Keratinocyte (primary cell): Measurements from ENCODE around the gene SCP2. TPM values are rescaled to one million over a fixed set of nuclear protein-coding genes. Genes with fewer than 3 reads are reported as not detected.

Experiments used
- DNase-seq: peaks from one replicate; pipeline ENCODE4 v3.0.0-alpha.2; 2011; ENCODE audit warnings: low read depth, missing footprints, low spot score
- FAIRE-seq: peaks from 2 replicates; lab custom pipeline; 2011; peaks lifted over from hg19 to GRCh38; lab: Jason Lieb, UNC
- H2AFZ ChIP-seq: 2 replicates; pipeline ENCODE4 v1.6.0; 2012; ENCODE audit warnings: low read length, control low read depth, inconsistent platforms; ENCODE audit not compliant: control insufficient read depth
- H3K27ac ChIP-seq: 2 replicates; pipeline ENCODE4 v1.5.1; 2011; ENCODE audit warnings: low read length; ENCODE audit not compliant: control insufficient read depth, insufficient read depth
- H3K27me3 ChIP-seq: 3 replicates; pipeline ENCODE4 v1.6.0; 2011; ENCODE audit warnings: low read length; ENCODE audit not compliant: control insufficient read depth, insufficient read depth; ENCODE audit errors: extremely low read depth
- H3K36me3 ChIP-seq, 2 experiments: 2 replicates in 1 of 2; 3 replicates in 1 of 2; pipeline ENCODE4 v1.5.1; 2011; ENCODE audit warnings: low read length in 2 of 2, mild to moderate bottlenecking in 1 of 2; ENCODE audit not compliant: control insufficient read depth in 2 of 2, insufficient read depth in 2 of 2; ENCODE audit errors: extremely low read depth in 1 of 2
- H3K4me1 ChIP-seq: 3 replicates; pipeline ENCODE4 v1.5.1; 2011; ENCODE audit warnings: low read length; ENCODE audit not compliant: control insufficient read depth, insufficient read depth; ENCODE audit errors: extremely low read depth
- H3K4me2 ChIP-seq: 3 replicates; pipeline ENCODE4 v1.6.0; 2011; ENCODE audit warnings: low read depth, low read length; ENCODE audit not compliant: control insufficient read depth, insufficient read depth; ENCODE audit errors: extremely low read depth
- H3K4me3 ChIP-seq, 3 experiments: fragments of 200-600 bp in 1 of 3; sonication (generic) in 1 of 3; 2 replicates in 2 of 3; 3 replicates in 1 of 3; pipeline ENCODE4 v1.5.1; 2011 to 2016; ENCODE audit warnings: low read length in 3 of 3, mild to moderate bottlenecking in 3 of 3, control low read depth in 2 of 3, inconsistent platforms in 1 of 3, low read depth in 1 of 3, mixed read lengths in 1 of 3, mixed run types in 1 of 3, moderate library complexity in 1 of 3; ENCODE audit not compliant: control insufficient read depth in 2 of 3, insufficient read depth in 2 of 3; ENCODE audit errors: extremely low read depth in 1 of 3
- H3K79me2 ChIP-seq: 2 replicates; pipeline ENCODE4 v1.6.0; 2012; ENCODE audit warnings: low read length; ENCODE audit not compliant: control insufficient read depth, insufficient read depth
- H3K9ac ChIP-seq: 3 replicates; pipeline ENCODE4 v1.6.0; 2011; ENCODE audit warnings: low read length; ENCODE audit not compliant: control insufficient read depth, insufficient read depth; ENCODE audit errors: extremely low read depth
- H3K9me1 ChIP-seq: 3 replicates; pipeline ENCODE4 v1.6.0; 2011; ENCODE audit warnings: low read length; ENCODE audit not compliant: control insufficient read depth, insufficient read depth; ENCODE audit errors: extremely low read depth
- H3K9me3 ChIP-seq: 2 replicates; pipeline ENCODE4 v1.5.1; 2012; ENCODE audit warnings: low read depth, low read length; ENCODE audit not compliant: control insufficient read depth
- H4K20me1 ChIP-seq: 3 replicates; pipeline ENCODE4 v1.6.0; 2011; ENCODE audit warnings: low read length; ENCODE audit not compliant: control insufficient read depth, insufficient read depth; ENCODE audit errors: extremely low read depth
- CTCF ChIP-seq, 3 experiments: IDR thresholded peaks in 1 of 3; conservative IDR thresholded peaks in 1 of 3; optimal IDR thresholded peaks in 1 of 3; 2 replicates in 2 of 3; 3 replicates in 1 of 3; pipeline versions ENCODE3 to v1.5.1; 2011; ENCODE audit warnings: low read length in 3 of 3, mild to moderate bottlenecking in 3 of 3, moderate library complexity in 2 of 3, control low read depth in 1 of 3, inconsistent platforms in 1 of 3; ENCODE audit not compliant: insufficient read depth in 2 of 3; ENCODE audit errors: extremely low read depth in 1 of 3
- EZH2 ChIP-seq: IDR thresholded peaks from one replicate; pipeline ENCODE4 v1.6.1; 2012; ENCODE audit warnings: inconsistent platforms, mild to moderate bottlenecking, low read length, moderate library complexity
- dilution Hi-C: fragments of 300-500 bp; cut with MboI; formaldehyde crosslinking; loops from one replicate; pipeline ENCODE4 v1.7.0; 2020; ENCODE audit warnings: low sequenced_read_pairs; ENCODE audit not compliant: extremely low pct_ligation_motif_present
- polyA plus RNA-seq, 5 experiments: library from polyadenylated mRNA; depleted of rRNA in 3 of 5; stranded (reverse) in 3 of 5; stranded (forward) in 1 of 5; unstranded in 1 of 5; fragments of >200 nt; gene quantifications; 1 replicate in 1 of 5; 2 replicates in 3 of 5; 3 replicates in 1 of 5; pipeline versions ENCODE4 v1.2.1 to v1.2.3, GENCODE V29; 2011 to 2012; ENCODE audit warnings: missing spikeins in 2 of 5, low read depth in 1 of 5, low replicate concordance in 1 of 5

Gene SCP2
- polyA plus RNA-seq, 1 donor (not counting 4 experiments of a cell fraction or from before 2014, with no cell fraction given), result 116 TPM

GRCh38 chr1:53050310-53050709, 123.2 kb downstream of the SCP2 start:
- Histone ChIP-seq H3K79me2 (no peaks in the 10 kb centered on the region), H2AFZ (no peak overlapping the region), H3K4me2 (no peak overlapping the region), H3K27ac (no peak overlapping the region), H3K9me1 (no peaks in the 10 kb centered on the region), H3K9me3 (no peaks in the 10 kb centered on the region), H3K4me3 (no peak overlapping the region), H3K36me3 (peaks cover 0 to 4% of the 10 kb centered on the region in 2 experiments), H4K20me1 (no peaks in the 10 kb centered on the region), H3K9ac (no peak overlapping the region), H3K4me1 (peaks cover 16% of the 10 kb centered on the region), H3K27me3 (no peaks in the 10 kb centered on the region)
- DNase-seq (no peak), FAIRE-seq (no peak)
- no peak for TF ChIP-seq EZH2
- dilution Hi-C loops, result no loop called here

GRCh38 chr1:53051676-53052075, 124.6 kb downstream of the SCP2 start:
- Histone ChIP-seq H4K20me1 (no peaks in the 10 kb centered on the region), H3K9me3 (no peaks in the 10 kb centered on the region), H2AFZ (no peak overlapping the region), H3K4me1 (peaks cover 16% of the 10 kb centered on the region), H3K9ac (no peak overlapping the region), H3K27me3 (no peaks in the 10 kb centered on the region), H3K79me2 (no peaks in the 10 kb centered on the region), H3K9me1 (no peaks in the 10 kb centered on the region), H3K4me2 (no peak overlapping the region), H3K4me3 (no peak overlapping the region), H3K27ac (no peak overlapping the region), H3K36me3 (peaks cover 0 to 4% of the 10 kb centered on the region in 2 experiments)
- dilution Hi-C loops, result no loop called here
- FAIRE-seq (no peak), DNase-seq (no peak)
- TF ChIP-seq CTCF (optimal IDR thresholded peaks at IDR 0.05 in 1 of 3, IDR thresholded peaks at IDR 0.05 in 1 of 3, conservative IDR thresholded peaks at IDR 0.05 in 1 of 3; ENCODE audit: extremely low read depth in 1 of 3, insufficient read depth in 2 of 3, low read length in 3 of 3) (no peak), EZH2 (no peak)

DNA sequence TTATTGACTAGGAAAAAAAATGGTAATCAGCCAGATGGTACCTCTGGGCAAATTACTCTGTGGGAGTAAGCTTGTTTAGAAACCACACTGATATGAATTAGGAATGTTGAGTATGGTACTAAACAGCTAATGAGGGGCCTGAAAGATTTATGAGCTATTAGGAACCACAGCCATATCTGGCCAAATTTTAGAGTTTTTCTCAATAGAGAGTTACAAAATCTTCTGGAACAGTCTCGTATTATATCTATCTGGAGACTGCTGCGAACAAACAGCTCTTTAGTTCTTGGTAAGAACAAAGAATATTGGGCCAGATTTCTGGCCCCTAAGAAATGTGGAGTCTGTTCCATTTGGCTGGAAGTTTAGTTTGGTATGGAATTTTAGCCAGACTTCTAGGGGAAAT, 130.1 kb downstream of the SCP2 start:
- H3K27me3 ChIP-seq, result peaks cover 24% of the 10 kb centered on the region
- dilution Hi-C loops, result no loop called here
- no peak overlapping the region for H3K9ac ChIP-seq
- no peak overlapping the region for H2AFZ ChIP-seq
- H3K4me2 ChIP-seq, result no peak overlapping the region
- no peaks in the 10 kb centered on the region for H4K20me1 ChIP-seq
- H3K9me1 ChIP-seq, result no peaks in the 10 kb centered on the region
- no peak overlapping the region for H3K4me3 ChIP-seq
- no peak overlapping the region for H3K27ac ChIP-seq
- peaks cover 0 to 3% of the 10 kb centered on the region in 2 experiments for H3K36me3 ChIP-seq
- no peak for FAIRE-seq
- H3K9me3 ChIP-seq, result no peaks in the 10 kb centered on the region
- no peak for DNase-seq
- TF ChIP-seq CTCF (optimal IDR thresholded peaks at IDR 0.05 in 1 of 3, IDR thresholded peaks at IDR 0.05 in 1 of 3, conservative IDR thresholded peaks at IDR 0.05 in 1 of 3; ENCODE audit: extremely low read depth in 1 of 3, insufficient read depth in 2 of 3, low read length in 3 of 3) (no peak), EZH2 (no peak)
- H3K4me1 ChIP-seq, result no peaks in the 10 kb centered on the region
- H3K79me2 ChIP-seq, result no peaks in the 10 kb centered on the region
